ENCODE data around the gene HDAC10. TPM values are rescaled to one million over a fixed set of nuclear protein-coding genes. Genes with fewer than 3 reads are reported as not detected.

HDAC10 gene
- total RNA-seq, 1 donor from 2014 or later = 40.6 TPM

GRCh38 chr22:50289942-50290630 lies 39.0 kb upstream of the HDAC10 start:
- TF ChIP-seq CTCF (conservative IDR thresholded peaks at IDR 0.05; ENCODE audit: low read depth, low read length) = no peak
- no peak for DNase-seq (ENCODE audit: low read depth)
- H3K4me3 ChIP-seq (ENCODE audit: low read depth, low read length) = no peak overlapping the region

- H3K4me3 ChIP-seq (ENCODE audit: low read depth, low read length) = no peak overlapping the region
- no peak for DNase-seq (ENCODE audit: low read depth)
- TF ChIP-seq CTCF (conservative IDR thresholded peaks at IDR 0.05; ENCODE audit: low read depth, low read length) = no peak
Observed at GRCh38 chr22:50289151-50289941, 38.3 kb upstream of the HDAC10 start.

- no peak overlapping the region for H3K4me3 ChIP-seq (ENCODE audit: low read depth, low read length)
- no peak for DNase-seq (ENCODE audit: low read depth)
- no peak for TF ChIP-seq CTCF (conservative IDR thresholded peaks at IDR 0.05; ENCODE audit: low read depth, low read length)
Observed at GRCh38 chr22:50287731-50288130, 36.7 kb upstream of the HDAC10 start.

- no peak for TF ChIP-seq CTCF (conservative IDR thresholded peaks at IDR 0.05; ENCODE audit: low read depth, low read length)
- H3K4me3 ChIP-seq (ENCODE audit: low read depth, low read length) = no peak overlapping the region
Observed at GRCh38 chr22:50286701-50287318, 35.7 kb upstream of the HDAC10 start.

GRCh38 chr22:50286275-50286674 lies 35.2 kb upstream of the HDAC10 start:
- no peak overlapping the region for H3K4me3 ChIP-seq (ENCODE audit: low read depth, low read length)
- TF ChIP-seq CTCF (conservative IDR thresholded peaks at IDR 0.05; ENCODE audit: low read depth, low read length) = no peak
- DNase-seq (ENCODE audit: low read depth) = no peak

More at GRCh38 chr22:50286701-50287318, 35.7 kb upstream of the HDAC10 start:
- no peak for DNase-seq (ENCODE audit: low read depth)

GRCh38 chr22:50285568-50286229 lies 34.6 kb upstream of the HDAC10 start:
- no peak overlapping the region for H3K4me3 ChIP-seq (ENCODE audit: low read depth, low read length)
- DNase-seq (ENCODE audit: low read depth) = no peak
- TF ChIP-seq CTCF (conservative IDR thresholded peaks at IDR 0.05; ENCODE audit: low read depth, low read length) = no peak
